GM15510 (cell line): ENCODE data around the gene STAC3.

Experiments used
- POLR2A ChIP-seq: IDR thresholded peaks from 3 replicates; pipeline ENCODE4 v1.6.1; 2011; ENCODE audit warnings: borderline replicate concordance; ENCODE audit not compliant: insufficient read length; ENCODE audit errors: extremely low read depth

STAC3 gene

DNA sequence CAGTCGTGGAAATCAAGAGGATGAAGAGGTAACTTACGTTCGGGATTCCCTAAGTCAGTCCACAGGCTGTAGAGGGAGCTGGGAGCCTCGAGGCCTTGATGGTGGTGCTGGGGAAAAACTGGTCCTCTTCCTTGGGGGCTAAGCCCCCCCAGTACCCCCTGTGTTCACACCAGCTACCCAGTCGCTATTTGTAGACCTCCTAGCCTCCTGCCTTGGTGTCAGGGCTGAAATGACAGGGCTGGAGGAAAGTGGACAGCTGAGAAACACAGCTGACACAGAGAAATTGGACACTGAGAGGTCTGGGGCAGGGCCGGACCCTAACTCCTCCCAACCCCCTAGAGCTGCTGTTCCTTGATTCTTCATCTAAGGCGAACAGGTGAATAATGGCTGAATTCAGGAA, at the start of gene STAC3:
TSS of gene STAC3 (minus strand) at position 232 of the 400 bp plus-strand sequence. CDS start 1,551 bp downstream, outside the sequence.
- no peak for TF ChIP-seq POLR2A

DNA sequence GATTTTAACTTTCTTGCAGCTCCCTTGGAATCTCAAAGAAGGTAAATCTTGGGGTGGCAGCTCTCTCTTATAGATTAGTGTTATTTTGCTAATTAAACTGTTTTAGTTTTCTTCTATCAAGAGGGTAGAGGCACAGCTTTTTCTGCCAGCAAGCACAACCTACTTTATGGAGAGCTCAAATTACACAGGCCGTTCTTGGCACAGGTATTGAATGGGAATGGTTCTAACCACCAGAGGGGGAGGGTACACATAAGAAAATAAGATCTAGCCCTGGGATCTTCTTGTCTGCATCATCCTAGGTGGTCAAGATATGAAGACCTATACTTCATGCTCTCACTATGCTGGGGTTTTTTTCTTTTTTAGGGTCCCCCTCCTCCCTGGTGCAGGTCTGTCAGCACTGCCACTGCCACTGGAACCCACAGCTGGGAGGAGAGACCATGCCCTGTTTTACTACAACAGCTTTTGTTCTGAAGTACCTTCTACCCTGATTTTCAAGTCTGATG, 48.6 kb upstream of the STAC3 start:
- no peak for TF ChIP-seq POLR2A

DNA sequence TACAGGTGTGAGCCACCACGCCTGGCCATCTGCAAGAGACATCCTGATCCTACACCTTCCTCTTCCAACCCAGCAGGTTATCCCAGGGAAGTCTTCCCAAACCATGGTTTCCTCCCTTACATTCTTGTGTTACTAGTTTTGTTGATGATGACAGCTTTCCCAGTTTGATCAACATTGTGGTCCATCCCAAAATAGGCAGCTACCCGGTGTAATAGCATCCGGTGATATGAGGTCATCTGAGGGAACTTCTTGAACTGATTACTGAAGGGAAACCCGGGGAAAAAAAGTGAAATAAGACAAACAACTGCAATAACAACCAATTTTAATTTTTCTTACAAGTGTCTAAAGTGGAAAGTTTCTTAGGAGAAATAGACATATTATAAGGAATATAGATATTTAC, 45.3 kb upstream of the STAC3 start:
- no peak for TF ChIP-seq POLR2A

DNA sequence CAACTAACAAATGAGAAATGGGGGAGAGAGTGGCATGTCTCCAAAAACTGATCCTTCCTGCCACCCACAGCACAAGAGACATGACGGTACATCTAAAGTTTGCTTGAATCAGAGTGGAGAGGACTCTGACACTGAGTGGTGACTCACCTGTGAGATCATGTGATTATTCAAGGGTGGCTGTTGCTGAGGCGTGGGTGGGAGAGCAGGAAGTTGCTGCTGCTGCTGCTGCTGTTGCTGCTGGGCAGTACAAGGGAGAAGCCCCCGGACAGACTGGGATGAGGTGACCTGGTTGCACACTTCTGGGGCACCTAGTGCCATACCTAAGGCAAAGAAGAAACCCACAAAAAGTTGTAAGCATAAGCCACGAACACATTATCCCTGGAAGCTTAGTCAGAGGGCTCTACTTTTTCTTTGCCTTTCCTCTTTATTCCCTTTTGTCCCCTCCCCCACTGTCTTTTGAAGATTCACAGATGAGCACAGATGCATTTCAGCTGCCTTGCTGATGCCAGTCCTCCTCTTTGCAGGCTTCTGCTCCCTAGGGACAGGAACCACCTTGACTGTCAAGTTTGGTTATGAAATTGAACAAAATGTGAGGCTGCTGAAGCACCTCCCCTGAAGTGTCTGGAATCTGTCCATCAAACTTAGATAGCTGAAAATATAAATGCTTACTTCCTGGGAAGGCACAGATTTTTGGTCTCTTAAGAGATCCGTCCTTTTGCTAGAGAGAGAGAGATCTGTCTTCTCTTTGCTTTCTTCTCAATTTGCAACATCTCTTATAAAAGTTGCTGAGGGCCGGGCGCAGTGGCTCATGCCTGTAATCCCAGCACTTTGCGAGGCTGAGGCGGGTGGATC, 29.4 kb upstream of the STAC3 start:
- peak; percentile 42 for TF ChIP-seq POLR2A

DNA sequence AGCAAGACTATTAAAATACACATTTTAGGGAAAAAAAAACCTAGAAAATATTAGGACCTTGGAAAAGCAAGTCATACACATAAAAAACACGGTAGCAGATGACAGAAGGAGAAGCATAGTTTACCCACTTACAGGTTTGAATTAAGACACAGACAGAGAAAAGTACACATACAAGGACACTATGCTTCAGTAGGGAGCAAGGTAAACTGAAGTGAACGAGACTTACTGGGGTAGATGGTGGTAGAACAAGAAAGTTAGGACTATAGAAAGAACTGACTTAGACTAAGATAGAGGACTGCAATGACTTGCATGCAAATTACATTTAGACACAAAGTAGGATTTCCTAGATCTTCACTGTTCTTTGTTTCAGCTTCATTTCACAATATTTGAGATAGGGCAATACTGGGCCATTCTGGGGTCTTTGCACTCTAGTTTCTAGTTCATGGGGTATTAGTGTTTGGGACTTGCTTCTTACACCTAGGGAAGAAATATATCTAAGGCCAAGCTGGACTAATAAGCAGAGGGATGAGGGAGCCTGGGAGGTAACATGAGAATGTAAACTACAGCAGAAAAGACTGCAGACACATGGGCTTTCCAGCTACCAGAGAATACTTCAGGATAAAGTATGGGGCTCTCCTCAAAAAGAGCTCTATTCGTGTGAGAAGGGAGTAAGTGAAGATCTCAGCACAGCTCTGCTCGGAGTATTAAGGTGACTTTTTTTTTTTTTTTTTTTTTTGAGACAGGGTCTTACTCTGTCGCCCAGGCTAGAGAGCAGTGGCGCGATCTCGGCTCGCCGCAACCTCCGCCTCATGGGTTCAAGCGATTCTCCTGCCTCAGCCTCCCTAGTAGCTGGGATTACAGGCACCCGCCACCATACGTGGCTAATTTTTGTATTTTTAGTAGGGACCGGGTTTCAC, 27.7 kb upstream of the STAC3 start:
- TF ChIP-seq POLR2A = no peak

DNA sequence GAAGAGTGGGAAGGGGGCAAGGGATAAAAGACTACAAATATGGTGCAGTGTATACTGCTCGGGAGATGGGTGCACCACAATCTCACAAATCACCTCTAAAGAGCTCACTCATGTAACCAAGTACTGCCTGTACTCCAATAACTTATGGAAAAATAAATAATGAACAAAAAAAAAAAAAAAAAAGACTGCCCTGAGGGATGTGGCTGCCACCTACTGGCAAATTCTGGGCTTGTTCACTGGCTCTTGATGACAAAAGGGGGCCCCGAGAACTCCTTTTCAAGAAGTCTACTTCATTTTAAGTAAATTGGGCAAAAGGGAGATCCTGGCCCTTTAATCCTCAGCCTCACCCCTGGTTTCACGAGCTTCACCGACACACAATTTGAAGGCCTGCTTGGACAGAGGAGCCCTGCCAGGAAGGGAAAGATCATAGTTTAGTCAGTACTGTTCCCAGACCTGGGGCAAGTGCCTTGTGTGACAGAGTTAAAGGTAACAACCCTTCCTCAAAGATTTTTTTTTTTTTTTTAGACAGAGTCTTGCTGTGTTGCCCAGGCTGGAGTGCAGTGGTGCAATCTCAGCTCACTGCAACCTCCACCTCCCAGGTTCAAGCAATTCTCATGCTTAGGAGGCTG, 26.1 kb upstream of the STAC3 start:
- TF ChIP-seq POLR2A = no peak

DNA sequence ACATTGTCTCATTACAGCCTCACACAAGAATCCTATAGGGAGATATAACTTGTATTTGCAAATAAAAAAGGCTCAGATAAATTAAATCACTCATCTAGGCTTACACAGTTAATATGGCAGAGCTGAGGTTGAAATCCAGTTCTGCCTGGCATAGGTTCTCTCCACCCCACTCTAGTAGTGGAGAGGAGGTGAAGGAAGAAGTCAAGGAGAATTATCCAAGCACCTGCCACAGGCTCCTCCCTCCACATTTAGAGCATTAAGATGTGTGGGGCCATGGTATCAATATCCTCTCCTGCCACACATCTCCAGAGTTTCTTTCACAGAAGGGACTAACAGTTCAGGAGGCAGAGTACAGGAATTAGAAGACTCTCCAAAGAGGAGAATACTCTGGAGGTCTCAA, 22.5 kb upstream of the STAC3 start:
- no peak for TF ChIP-seq POLR2A

DNA sequence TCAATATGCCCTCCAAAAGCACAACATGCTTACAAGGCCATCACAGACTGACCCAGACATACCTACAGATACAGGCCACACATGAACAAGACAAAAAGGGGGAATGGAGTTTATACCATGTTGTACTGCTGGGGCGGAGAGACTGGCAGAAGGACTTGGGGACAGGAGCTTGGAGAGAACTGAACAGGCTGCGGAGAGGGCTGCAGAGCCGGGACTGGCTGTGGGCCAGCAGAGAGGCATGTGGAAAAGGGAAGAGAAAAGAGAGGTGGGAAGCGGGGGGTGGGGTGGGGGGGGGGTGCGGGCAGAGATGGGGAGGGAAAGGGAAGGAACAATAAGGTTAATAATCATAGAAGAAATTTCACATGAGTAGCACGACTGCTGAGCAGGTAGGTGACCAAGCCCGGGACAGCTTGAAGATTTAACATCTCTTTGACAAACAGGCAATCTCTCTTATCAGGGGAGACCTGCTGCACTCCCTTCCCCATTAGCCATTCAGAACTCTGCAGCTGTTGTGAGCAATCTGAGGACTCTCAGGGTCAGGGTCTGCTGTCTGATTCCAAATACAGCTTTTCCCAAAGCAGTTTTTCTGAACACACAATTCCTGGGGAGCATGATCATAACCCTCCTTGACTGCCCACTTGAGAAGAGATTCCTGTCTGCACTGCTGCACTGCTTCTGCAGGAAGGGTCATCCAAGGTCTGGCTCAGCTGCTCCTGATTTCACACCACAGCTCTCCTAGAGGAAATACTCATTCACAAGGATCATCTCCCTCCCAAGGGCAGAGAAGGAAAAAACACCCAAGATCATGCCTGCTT, 21.6 kb upstream of the STAC3 start:
- TF ChIP-seq POLR2A = no peak

DNA sequence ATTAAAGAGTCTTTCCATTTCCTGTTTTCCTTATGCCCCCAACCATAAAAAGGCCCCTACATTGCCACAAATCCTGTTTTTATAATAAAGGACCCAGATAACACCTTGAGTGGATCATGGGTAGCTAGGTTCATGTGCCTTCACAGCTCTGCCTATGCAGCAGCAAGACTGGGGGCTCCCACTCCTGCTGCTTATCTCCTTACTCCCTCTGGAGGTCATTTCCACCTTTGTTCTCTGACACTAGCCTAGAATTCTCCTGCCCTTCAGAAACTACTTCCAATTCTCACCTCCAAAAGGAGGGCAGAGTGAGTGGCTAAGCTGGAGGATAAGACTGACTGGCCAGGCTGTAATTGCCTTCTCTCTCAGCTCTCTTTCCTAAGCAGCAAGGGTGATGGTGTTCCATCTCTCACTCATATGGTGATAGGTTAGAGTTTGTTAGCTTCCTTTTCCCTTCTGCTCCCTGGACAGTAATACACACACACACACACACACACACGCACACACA, 20.0 kb upstream of the STAC3 start:
- TF ChIP-seq POLR2A = no peak

DNA sequence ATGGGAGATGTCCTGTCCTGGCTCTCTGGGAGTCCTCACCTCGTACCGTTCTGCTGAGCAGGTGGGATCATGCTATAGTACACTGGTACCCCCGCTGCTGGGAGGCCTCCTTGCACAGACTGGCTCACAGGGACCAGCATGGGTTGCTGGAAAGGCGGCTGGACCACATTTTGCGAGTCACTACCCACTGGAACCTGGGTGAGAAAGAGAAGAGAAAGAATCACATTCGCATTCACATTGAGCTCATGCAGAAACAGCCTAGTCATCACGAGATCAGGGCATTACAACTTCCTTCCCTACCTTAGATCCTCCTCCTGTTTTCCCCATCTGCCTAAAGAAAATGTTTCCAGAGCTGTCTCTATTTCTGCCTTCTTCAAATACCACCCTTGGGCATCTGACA, 17.3 kb upstream of the STAC3 start:
- TF ChIP-seq POLR2A = no peak

DNA sequence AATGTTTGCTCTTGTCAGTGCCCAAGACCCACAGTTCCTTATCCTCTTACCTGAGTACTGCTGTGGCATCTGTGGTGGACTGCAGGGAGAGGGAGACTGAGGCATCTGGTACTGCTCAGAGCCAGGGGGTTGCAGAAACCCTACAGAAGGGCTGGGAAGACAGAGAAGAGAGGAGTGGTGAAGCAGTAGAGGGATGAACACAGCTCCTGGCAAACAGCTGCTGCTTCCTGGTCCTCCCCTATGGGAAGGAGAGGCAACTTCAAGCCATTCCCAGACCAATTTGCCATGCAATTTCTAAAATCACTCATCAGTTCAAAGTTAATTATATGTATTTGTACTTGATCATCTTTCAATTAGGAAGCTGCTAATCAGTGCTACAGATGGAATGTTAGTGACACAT, 15.7 kb upstream of the STAC3 start:
- TF ChIP-seq POLR2A = no peak

DNA sequence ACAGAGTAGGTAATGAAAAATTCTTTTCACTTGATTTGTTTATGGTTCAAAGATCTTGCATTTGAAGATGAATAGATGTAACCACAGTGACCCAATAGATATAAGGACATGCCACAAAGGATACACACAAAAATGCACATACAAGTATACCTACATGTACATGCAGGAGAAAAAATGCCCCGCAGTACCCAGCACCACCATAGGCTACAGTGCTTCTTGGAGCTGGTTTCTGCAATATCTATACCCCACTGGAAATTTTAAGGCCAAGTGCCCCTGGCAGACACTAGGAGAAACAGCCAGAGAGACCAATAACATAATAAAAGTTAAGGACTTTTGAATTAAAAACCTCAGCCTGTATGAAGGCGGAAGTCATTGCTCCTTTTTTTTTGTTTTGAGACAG, 12.1 kb upstream of the STAC3 start:
- no peak for TF ChIP-seq POLR2A

DNA sequence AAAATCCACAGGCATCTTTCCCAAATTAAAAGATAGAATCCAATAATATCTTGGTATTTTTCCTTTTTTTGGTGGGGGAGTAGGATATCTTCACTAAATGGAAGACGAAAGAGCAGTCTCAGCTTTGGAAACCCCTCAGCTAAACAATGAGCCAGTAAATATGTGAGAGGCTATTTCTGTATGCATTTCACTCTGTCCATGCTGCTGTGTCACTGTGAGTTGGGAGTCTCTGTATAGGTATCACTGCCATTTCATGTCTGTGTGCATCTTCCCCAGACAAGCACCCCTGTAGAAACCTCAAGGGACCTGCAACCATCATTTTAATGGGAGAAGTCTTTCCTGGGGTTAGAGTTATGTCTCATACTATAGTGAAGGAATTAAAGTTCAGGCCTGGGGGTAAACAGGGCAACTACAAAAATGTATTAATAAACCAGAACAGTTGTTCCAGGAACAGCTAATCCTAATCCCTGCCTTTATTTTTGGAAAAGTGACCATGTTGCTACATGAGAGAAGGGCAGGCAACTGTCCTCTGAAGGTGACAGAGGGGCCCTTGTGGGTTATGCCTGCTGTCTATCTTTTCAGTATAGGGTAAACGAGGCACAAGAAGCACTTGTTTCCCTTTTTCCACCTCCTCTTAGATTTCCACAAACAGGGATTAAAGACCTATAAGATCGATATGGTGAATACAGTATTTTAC, 11.3 kb upstream of the STAC3 start:
- no peak for TF ChIP-seq POLR2A
